H9 (cell line): ENCODE results near the gene ACOT7. TPM values are rescaled to one million over a fixed set of nuclear protein-coding genes. Genes with fewer than 3 reads are reported as not detected.
A peak's percentile ranks its signal among the peaks of the same experiment; 100 is the strongest.
"Not testable (repeated sequence)": the region's sequence is repeated elsewhere in the genome, so short reads cannot be mapped to it uniquely, and the experiment has no call there.

Experiments
- DNase-seq: peaks from one replicate; pipeline ENCODE4 v3.0.0-alpha.2; 2017
- H2AFZ ChIP-seq: one replicate; pipeline ENCODE4 v1.6.1; 2013; ENCODE audit warnings: mild to moderate bottlenecking, low read length, control low read depth, moderate library complexity
- H2AK5ac ChIP-seq: 2 replicates; pipeline ENCODE4 v1.6.1; 2013; ENCODE audit warnings: low read length, control low read depth, mixed read lengths; ENCODE audit not compliant: insufficient read length
- H2BK120ac ChIP-seq: one replicate; pipeline ENCODE4 v1.6.1; 2013; ENCODE audit warnings: low read depth, mild to moderate bottlenecking, low read length, control low read depth, inconsistent platforms; ENCODE audit not compliant: poor library complexity, severe bottlenecking
- H2BK12ac ChIP-seq: 2 replicates; pipeline ENCODE4 v1.6.1; 2013; ENCODE audit warnings: low read length, control low read depth, mixed read lengths, low read depth; ENCODE audit not compliant: insufficient read length
- H2BK15ac ChIP-seq: 2 replicates; pipeline ENCODE4 v1.6.1; 2013; ENCODE audit warnings: low read depth, low read length, control low read depth
- H2BK20ac ChIP-seq: one replicate; pipeline ENCODE4 v1.6.1; 2013; ENCODE audit warnings: low read depth, mild to moderate bottlenecking, low read length, control low read depth, inconsistent platforms; ENCODE audit not compliant: poor library complexity, severe bottlenecking
- H2BK5ac ChIP-seq: 2 replicates; pipeline ENCODE4 v1.6.1; 2013; ENCODE audit warnings: low read length, control low read depth, mixed read lengths; ENCODE audit not compliant: insufficient read length
- H3K14ac ChIP-seq: 2 replicates; pipeline ENCODE4 v1.6.1; 2013; ENCODE audit warnings: low read length, control low read depth; ENCODE audit not compliant: insufficient read depth
- H3K18ac ChIP-seq: 2 replicates; pipeline ENCODE4 v1.6.1; 2013; ENCODE audit warnings: low read depth, mild to moderate bottlenecking, mixed read lengths, low read length, control low read depth; ENCODE audit not compliant: insufficient read length
- H3K23ac ChIP-seq: 2 replicates; pipeline ENCODE4 v1.6.1; 2013; ENCODE audit warnings: low read length, control low read depth, mixed read lengths, low read depth; ENCODE audit not compliant: insufficient read length
- H3K23me2 ChIP-seq: 2 replicates; pipeline ENCODE4 v1.6.1; 2013; ENCODE audit warnings: low read depth, mild to moderate bottlenecking, mixed read lengths, low read length, control low read depth; ENCODE audit not compliant: insufficient read length, poor library complexity, severe bottlenecking
- H3K27ac ChIP-seq: 2 replicates; pipeline ENCODE4 v1.5.1; 2013; ENCODE audit warnings: low read length, control low read depth, mixed read lengths, low read depth; ENCODE audit not compliant: insufficient read length
- H3K27me3 ChIP-seq: 2 replicates; pipeline ENCODE4 v1.6.1; 2013; ENCODE audit warnings: low read length, control low read depth, inconsistent platforms; ENCODE audit not compliant: insufficient read depth
- H3K4ac ChIP-seq: 2 replicates; pipeline ENCODE4 v1.6.1; 2013; ENCODE audit warnings: low read depth, mild to moderate bottlenecking, control low read depth, inconsistent platforms, low read length, moderate library complexity
- H3K4me1 ChIP-seq: 2 replicates; pipeline ENCODE4 v1.6.1; 2013; ENCODE audit warnings: low read length, control low read depth, inconsistent platforms; ENCODE audit not compliant: insufficient read depth
- H3K4me2 ChIP-seq: 2 replicates; pipeline ENCODE4 v1.6.1; 2013; ENCODE audit warnings: low read length, control low read depth, mixed read lengths; ENCODE audit not compliant: insufficient read length, insufficient read depth
- H3K56ac ChIP-seq: 2 replicates; pipeline ENCODE4 v1.6.1; 2013; ENCODE audit warnings: low read depth, mild to moderate bottlenecking, mixed read lengths, low read length, control low read depth; ENCODE audit not compliant: insufficient read length
- H3K79me1 ChIP-seq: 2 replicates; pipeline ENCODE4 v1.6.1; 2013; ENCODE audit warnings: low read depth, mild to moderate bottlenecking, moderate library complexity, low read length, control low read depth, inconsistent platforms; ENCODE audit not compliant: insufficient read depth, poor library complexity, severe bottlenecking
- H3K79me2 ChIP-seq: 2 replicates; pipeline ENCODE4 v1.6.1; 2013; ENCODE audit warnings: low read length, control low read depth, inconsistent platforms; ENCODE audit not compliant: insufficient read depth
- H3K9ac ChIP-seq: 2 replicates; pipeline ENCODE4 v1.6.1; 2013; ENCODE audit warnings: low read length, control low read depth, mixed read lengths; ENCODE audit not compliant: insufficient read length; ENCODE audit errors: extremely low read depth
- H3K9me3 ChIP-seq: one replicate; pipeline ENCODE4 v1.6.1; 2013; ENCODE audit warnings: low read depth, low read length, inconsistent platforms; ENCODE audit not compliant: control insufficient read depth
- H3T11ph ChIP-seq: one replicate; pipeline ENCODE4 v1.6.1; 2013; ENCODE audit warnings: mild to moderate bottlenecking, low read length, control low read depth, inconsistent platforms
- H4K20me1 ChIP-seq: one replicate; pipeline ENCODE4 v1.6.1; 2013; ENCODE audit not compliant: control insufficient read depth, insufficient read length, insufficient read depth
- H4K5ac ChIP-seq: 2 replicates; pipeline ENCODE4 v1.6.1; 2013; ENCODE audit warnings: low read depth, mild to moderate bottlenecking, mixed read lengths, low read length, control low read depth; ENCODE audit not compliant: insufficient read length
- H4K8ac ChIP-seq: replicated peaks from 2 replicates; pipeline ENCODE4 v1.6.1; 2013; ENCODE audit warnings: low read length, control low read depth, mixed read lengths, low read depth; ENCODE audit not compliant: insufficient read length
- H4K91ac ChIP-seq: 2 replicates; pipeline ENCODE4 v1.6.1; 2013; ENCODE audit warnings: low read depth, mild to moderate bottlenecking, moderate library complexity, mixed read lengths, low read length, control low read depth; ENCODE audit not compliant: insufficient read length
- H3K27ac Mint-ChIP-seq, 3 experiments: 2 replicates in 2 of 3; 3 replicates in 1 of 3; pipeline ENCODE4 v1.8.0; 2020 to 2021; ENCODE audit warnings: mixed read lengths in 3 of 3, mild to moderate bottlenecking in 1 of 3, moderate library complexity in 1 of 3
- H3K27me3 Mint-ChIP-seq: 2 replicates; pipeline ENCODE4 v1.8.0; 2021; ENCODE audit warnings: low read depth, mild to moderate bottlenecking, moderate library complexity, mixed read lengths
- H3K36me3 Mint-ChIP-seq, 3 experiments: 2 replicates in 2 of 3; 3 replicates in 1 of 3; pipeline ENCODE4 v1.8.0; 2020 to 2021; ENCODE audit warnings: low read depth in 3 of 3, mixed read lengths in 3 of 3; ENCODE audit not compliant: insufficient read depth in 1 of 3
- H3K4me1 Mint-ChIP-seq, 2 experiments: 2 replicates each; pipeline ENCODE4 v1.8.0; 2020; ENCODE audit warnings: mixed read lengths in 2 of 2
- H3K4me3 Mint-ChIP-seq, 2 experiments: 2 replicates in 1 of 2; 3 replicates in 1 of 2; pipeline ENCODE4 v1.8.0; 2020 to 2021; ENCODE audit warnings: mild to moderate bottlenecking in 2 of 2, mixed read lengths in 2 of 2, moderate library complexity in 1 of 2
- H3K9me3 Mint-ChIP-seq, 2 experiments: 2 replicates in 1 of 2; 3 replicates in 1 of 2; pipeline ENCODE4 v1.8.0; 2020; ENCODE audit warnings: mild to moderate bottlenecking in 2 of 2, mixed read lengths in 2 of 2, moderate library complexity in 1 of 2
- WGBS: extraction: QIAGEN DNeasy Blood & Tissue Kit; methylation state at CpG from one replicate; pipeline ENCODE4 v1.1.7; 2013; ENCODE audit warnings: missing lambda C conversion rate, low lambda C conversion rate, mixed read lengths; ENCODE audit not compliant: insufficient read length; ENCODE audit errors: extremely low coverage; 5-methylcytosine and 5-hydroxymethylcytosine counted together
- total RNA-seq: library from RNA; stranded (reverse); gene quantifications from 2 replicates; pipeline ENCODE4 v1.2.1, GENCODE V29; 2021

The ACOT7 gene
- total RNA-seq, 1 experiment from 2014 or later: 87.4 TPM

- H3K9me3 ChIP-seq, H4K5ac ChIP-seq, H3K23ac ChIP-seq, H2BK15ac ChIP-seq, DNase-seq, H3K4me3 Mint-ChIP-seq, H2AFZ ChIP-seq, H3K9me3 Mint-ChIP-seq, H4K91ac ChIP-seq, H3K79me1 ChIP-seq, H3K4me2 ChIP-seq, H3K56ac ChIP-seq, H3K4me1 ChIP-seq, H2BK20ac ChIP-seq, H2BK120ac ChIP-seq, H4K8ac ChIP-seq, H3K36me3 Mint-ChIP-seq, H4K20me1 ChIP-seq, H3K27ac ChIP-seq, H3K14ac ChIP-seq, H3K9ac ChIP-seq, H2BK5ac ChIP-seq, H3K79me2 ChIP-seq, H2AK5ac ChIP-seq, H3K23me2 ChIP-seq, H3T11ph ChIP-seq, H2BK12ac ChIP-seq, H3K4ac ChIP-seq, H3K18ac ChIP-seq: not testable (repeated sequence)
- Mint-ChIP-seq H3K4me1 (peaks cover 12 to 17% of the 10 kb centered on the region in 2 experiments), H3K27ac (peak overlapping the region in 2 of 3 experiments; percentile 44; a peak in 1 of 7 replicates), H3K27me3 (peaks cover 77% of the 10 kb centered on the region)
- H3K27me3 ChIP-seq: peaks cover 13% of the 10 kb centered on the region; the same call in 1 of the 2 replicates
- WGBS: no CpG with 5 or more reads among the region's 19 CpGs
Observed at GRCh38 chr1:6429660-6430411, 36.3 kb upstream of the ACOT7 start.

GRCh38 chr1:6428453-6428852 lies 34.9 kb upstream of the ACOT7 start:
- H2BK12ac ChIP-seq, H3K79me2 ChIP-seq, H4K5ac ChIP-seq, H3K4me1 ChIP-seq, H3K56ac ChIP-seq, H3K23me2 ChIP-seq, H3K4me2 ChIP-seq, H3K27ac Mint-ChIP-seq, H3K23ac ChIP-seq, H2BK15ac ChIP-seq, H4K91ac ChIP-seq, H2AFZ ChIP-seq, H3K9me3 ChIP-seq, H3K79me1 ChIP-seq, H3K14ac ChIP-seq, H3K4me3 Mint-ChIP-seq, H2BK20ac ChIP-seq, H3K9ac ChIP-seq, H3T11ph ChIP-seq, H3K27ac ChIP-seq, H3K9me3 Mint-ChIP-seq, H2AK5ac ChIP-seq, H2BK120ac ChIP-seq, H4K8ac ChIP-seq, H2BK5ac ChIP-seq, H4K20me1 ChIP-seq, H3K18ac ChIP-seq, H3K36me3 Mint-ChIP-seq, H3K4ac ChIP-seq: not testable (repeated sequence)
- H3K27me3 ChIP-seq: peaks cover 25% of the 10 kb centered on the region; the same call in 1 of the 2 replicates
- Mint-ChIP-seq H3K4me1 (peaks cover 17 to 24% of the 10 kb centered on the region in 2 experiments), H3K27me3 (peaks cover 73% of the 10 kb centered on the region)
- peak; percentile 27 for DNase-seq
- no CpG with 5 or more reads among the region's 6 CpGs for WGBS
